Lower leg skin (tissue), 4 donors: ENCODE results near the gene DEPDC1B. TPM values are rescaled to one million over a fixed set of nuclear protein-coding genes. Genes with fewer than 3 reads are reported as not detected.
"Not testable (repeated sequence)": the region's sequence is repeated elsewhere in the genome, so short reads cannot be mapped to it uniquely, and the experiment has no call there.

Source experiments
- DNase-seq, 2 donors: peaks; one replicate each; pipeline ENCODE4 v3.0.0-alpha.2; 2019; ENCODE audit warnings: low spot score in 2 of 2
- H3K4me3 ChIP-seq: fragments of 200-600 bp; sonication (generic); 2 replicates; pipeline ENCODE4 v1.5.1; 2017; ENCODE audit warnings: mild to moderate bottlenecking, low read depth; ENCODE audit not compliant: poor library complexity, severe bottlenecking
- CTCF ChIP-seq, 3 donors: fragments of 450-650 bp; IDR thresholded peaks; one replicate each; pipeline ENCODE4 v1.5.1; 2016; ENCODE audit warnings: antibody characterized with exemption in 3 of 3, mild to moderate bottlenecking in 3 of 3, moderate library complexity in 2 of 3
- POLR2A ChIP-seq, 2 donors: fragments of 450-650 bp; IDR thresholded peaks; one replicate each; pipeline ENCODE4 v1.6.1; 2016 to 2017; ENCODE audit warnings: antibody characterized with exemption in 2 of 2, mild to moderate bottlenecking in 1 of 2, moderate library complexity in 1 of 2
- WGBS, 2 donors: methylation state at CpG; one replicate each; pipeline ENCODE4 v1.1.5; 2018; 5-methylcytosine and 5-hydroxymethylcytosine counted together
- intact Hi-C: fragments of 100-400 bp; cut with DNase I; formaldehyde crosslinking; loops from one replicate; pipeline ENCODE4 v1.15.0; 2023; ENCODE audit warnings: low total_unique reads
- total RNA-seq, 4 donors: library from RNA; depleted of rRNA; stranded (reverse); fragments of >200 nt; gene quantifications; one replicate each; pipeline ENCODE4 v1.1.0, GENCODE V29; 2016

The DEPDC1B gene
- total RNA-seq, 4 donors from 2014 or later, result 0.13 to 2.9 (median 1.3) TPM

- 80 to 84% methylated on average over 4 of the region's 4 CpGs for WGBS, 2 donors
- intact Hi-C loops, result no loop called here
- no peak for DNase-seq
These were observed 105.1 kb downstream of the DEPDC1B start for GRCh38 chr5:60594715-60595477.

GRCh38 chr5:60590172-60590571 is 109.8 kb downstream of the DEPDC1B start:
- intact Hi-C loops, result no loop called here
- no peak overlapping the region for H3K4me3 ChIP-seq
- no peak for DNase-seq
- 91 to 95% methylated on average over 2 of the region's 2 CpGs for WGBS, 2 donors
- TF ChIP-seq CTCF (IDR thresholded peaks at IDR 0.05) (no peak), POLR2A (IDR thresholded peaks at IDR 0.05) (no peak)

More at GRCh38 chr5:60594715-60595477, 105.1 kb downstream of the DEPDC1B start:
- no peak for TF ChIP-seq POLR2A (IDR thresholded peaks at IDR 0.05)
- TF ChIP-seq CTCF (IDR thresholded peaks at IDR 0.05), result no peak
- H3K4me3 ChIP-seq, result no peak overlapping the region

- H3K4me3 ChIP-seq, intact Hi-C loops, DNase-seq: not testable (repeated sequence)
- WGBS, 2 donors, result 95 to 97% methylated on average over 6 of the region's 6 CpGs
These were observed 112.7 kb downstream of the DEPDC1B start for GRCh38 chr5:60587312-60587711.

GRCh38 chr5:60586307-60586901 is 113.6 kb downstream of the DEPDC1B start:
- intact Hi-C loops, result no loop called here
- DNase-seq, result no peak
- WGBS, 2 donors, result 91 to 96% methylated on average over 1 of the region's 1 CpG
- TF ChIP-seq POLR2A (IDR thresholded peaks at IDR 0.05) (no peak), CTCF (IDR thresholded peaks at IDR 0.05) (no peak)
- H3K4me3 ChIP-seq, result no peak overlapping the region

- no peak for DNase-seq
- no peak for TF ChIP-seq CTCF (IDR thresholded peaks at IDR 0.05)
- TF ChIP-seq POLR2A (IDR thresholded peaks at IDR 0.05), result no peak
- H3K4me3 ChIP-seq, result no peak overlapping the region
- intact Hi-C loops, result no loop called here
- WGBS, 2 donors, result 80 to 86% methylated on average over 5 of the region's 5 CpGs
These were observed 114.3 kb downstream of the DEPDC1B start for GRCh38 chr5:60585618-60586017.

- no peak for DNase-seq
- H3K4me3 ChIP-seq, result no peak overlapping the region
- intact Hi-C loops, result no loop called here
- no peak for TF ChIP-seq CTCF (IDR thresholded peaks at IDR 0.05)
- no peak for TF ChIP-seq POLR2A (IDR thresholded peaks at IDR 0.05)
- 83 to 94% methylated on average over 2 of the region's 2 CpGs for WGBS, 2 donors
These were observed 115.7 kb downstream of the DEPDC1B start for GRCh38 chr5:60584304-60584703.
